SU-DHL-6 (cell line): Measurements from ENCODE around the gene EXOC4.

Experiments used
- EZH2phosphoT487 ChIP-seq: fragments of 200-600 bp; sonication (generic), shearing (Covaris generic); conservative IDR thresholded peaks from 2 replicates; pipeline ENCODE4 v1.6.1; 2018; ENCODE audit warnings: mild to moderate bottlenecking, antibody characterized with exemption, low read length, moderate library complexity, mixed read lengths
- TF ChIP-seq, protein P1 (sequence below): fragments of 200-600 bp; sonication (generic); IDR thresholded peaks from one replicate; pipeline ENCODE4 v1.5.1; 2017; ENCODE audit warnings: antibody characterized with exemption, mild to moderate bottlenecking, low read length, moderate library complexity; ENCODE audit not compliant: insufficient read depth, poor library complexity, severe bottlenecking

GRCh38 chr7:133419041-133419440 is 166.2 kb downstream of the EXOC4 start:
- TF ChIP-seq, protein P1, sequence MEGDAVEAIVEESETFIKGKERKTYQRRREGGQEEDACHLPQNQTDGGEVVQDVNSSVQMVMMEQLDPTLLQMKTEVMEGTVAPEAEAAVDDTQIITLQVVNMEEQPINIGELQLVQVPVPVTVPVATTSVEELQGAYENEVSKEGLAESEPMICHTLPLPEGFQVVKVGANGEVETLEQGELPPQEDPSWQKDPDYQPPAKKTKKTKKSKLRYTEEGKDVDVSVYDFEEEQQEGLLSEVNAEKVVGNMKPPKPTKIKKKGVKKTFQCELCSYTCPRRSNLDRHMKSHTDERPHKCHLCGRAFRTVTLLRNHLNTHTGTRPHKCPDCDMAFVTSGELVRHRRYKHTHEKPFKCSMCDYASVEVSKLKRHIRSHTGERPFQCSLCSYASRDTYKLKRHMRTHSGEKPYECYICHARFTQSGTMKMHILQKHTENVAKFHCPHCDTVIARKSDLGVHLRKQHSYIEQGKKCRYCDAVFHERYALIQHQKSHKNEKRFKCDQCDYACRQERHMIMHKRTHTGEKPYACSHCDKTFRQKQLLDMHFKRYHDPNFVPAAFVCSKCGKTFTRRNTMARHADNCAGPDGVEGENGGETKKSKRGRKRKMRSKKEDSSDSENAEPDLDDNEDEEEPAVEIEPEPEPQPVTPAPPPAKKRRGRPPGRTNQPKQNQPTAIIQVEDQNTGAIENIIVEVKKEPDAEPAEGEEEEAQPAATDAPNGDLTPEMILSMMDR, result no peak
- TF ChIP-seq EZH2phosphoT487, result no peak
